C4-2B (cell line): Measurements from ENCODE around the gene KSR2.

Experiments
- CTCF ChIP-seq: fragments of 450-650 bp; conservative IDR thresholded peaks from 2 replicates; pipeline ENCODE4 v1.5.1; 2017; ENCODE audit warnings: mild to moderate bottlenecking
- ZFX ChIP-seq: fragments of 450-650 bp; IDR thresholded peaks from 2 replicates; pipeline ENCODE4 v1.6.1; 2017

- no peak for TF ChIP-seq CTCF
- TF ChIP-seq ZFX = no peak
These were observed 136.0 kb downstream of the KSR2 start for GRCh38 chr12:117832459-117833457.
